Measurements from ENCODE around the gene PRKCA. TPM values are rescaled to one million over a fixed set of nuclear protein-coding genes. Genes with fewer than 3 reads are reported as not detected.
"Not testable (repeated sequence)": the region's sequence is repeated elsewhere in the genome, so short reads cannot be mapped to it uniquely, and the experiment has no call there.

The PRKCA gene
- total RNA-seq, 2 donors from 2014 or later = 8.3 to 26.5 TPM

DNA sequence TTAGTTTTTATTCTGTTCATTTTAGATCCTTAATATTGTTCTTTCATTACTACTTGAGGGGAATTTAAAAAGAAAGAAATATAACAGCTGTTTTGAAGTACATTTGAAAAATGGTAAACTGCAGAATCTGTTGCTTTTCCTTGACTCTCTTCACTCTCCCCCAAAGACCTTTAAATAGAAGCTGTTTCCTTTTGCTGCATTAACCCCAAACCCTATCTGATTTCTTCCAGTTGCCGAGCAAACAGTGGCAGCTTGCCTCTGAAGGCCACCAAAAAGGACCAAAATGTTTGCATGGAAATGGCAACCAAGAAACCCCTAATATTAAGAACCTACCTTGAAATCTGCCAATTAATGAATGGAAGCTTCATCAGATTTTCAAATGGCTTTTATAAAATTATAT lies 37.1 kb downstream of the PRKCA start:
- Histone ChIP-seq H3K4me1 (replicated peaks) (no peaks in the 10 kb centered on the region), H3K9me3 (no peaks in the 10 kb centered on the region), H3K36me3 (no peaks in the 10 kb centered on the region), H3K27me3 (replicated peaks; ENCODE audit: insufficient read depth) (no peaks in the 10 kb centered on the region), H3K27ac (no peak overlapping the region), H3K4me3 (no peak overlapping the region)
- WGBS = 61% methylated on average over 1 of the region's 1 CpG
- TF ChIP-seq, protein P1, sequence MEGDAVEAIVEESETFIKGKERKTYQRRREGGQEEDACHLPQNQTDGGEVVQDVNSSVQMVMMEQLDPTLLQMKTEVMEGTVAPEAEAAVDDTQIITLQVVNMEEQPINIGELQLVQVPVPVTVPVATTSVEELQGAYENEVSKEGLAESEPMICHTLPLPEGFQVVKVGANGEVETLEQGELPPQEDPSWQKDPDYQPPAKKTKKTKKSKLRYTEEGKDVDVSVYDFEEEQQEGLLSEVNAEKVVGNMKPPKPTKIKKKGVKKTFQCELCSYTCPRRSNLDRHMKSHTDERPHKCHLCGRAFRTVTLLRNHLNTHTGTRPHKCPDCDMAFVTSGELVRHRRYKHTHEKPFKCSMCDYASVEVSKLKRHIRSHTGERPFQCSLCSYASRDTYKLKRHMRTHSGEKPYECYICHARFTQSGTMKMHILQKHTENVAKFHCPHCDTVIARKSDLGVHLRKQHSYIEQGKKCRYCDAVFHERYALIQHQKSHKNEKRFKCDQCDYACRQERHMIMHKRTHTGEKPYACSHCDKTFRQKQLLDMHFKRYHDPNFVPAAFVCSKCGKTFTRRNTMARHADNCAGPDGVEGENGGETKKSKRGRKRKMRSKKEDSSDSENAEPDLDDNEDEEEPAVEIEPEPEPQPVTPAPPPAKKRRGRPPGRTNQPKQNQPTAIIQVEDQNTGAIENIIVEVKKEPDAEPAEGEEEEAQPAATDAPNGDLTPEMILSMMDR (IDR thresholded peaks at IDR 0.05) = no peak
- TF ChIP-seq POLR2AphosphoS5 (IDR thresholded peaks at IDR 0.05) (no peak), POLR2A (IDR thresholded peaks at IDR 0.05) (no peak)
- DNase-seq (ENCODE audit: low spot score) = no peak
- intact Hi-C loops (cut with DNase I) = no loop called here

DNA sequence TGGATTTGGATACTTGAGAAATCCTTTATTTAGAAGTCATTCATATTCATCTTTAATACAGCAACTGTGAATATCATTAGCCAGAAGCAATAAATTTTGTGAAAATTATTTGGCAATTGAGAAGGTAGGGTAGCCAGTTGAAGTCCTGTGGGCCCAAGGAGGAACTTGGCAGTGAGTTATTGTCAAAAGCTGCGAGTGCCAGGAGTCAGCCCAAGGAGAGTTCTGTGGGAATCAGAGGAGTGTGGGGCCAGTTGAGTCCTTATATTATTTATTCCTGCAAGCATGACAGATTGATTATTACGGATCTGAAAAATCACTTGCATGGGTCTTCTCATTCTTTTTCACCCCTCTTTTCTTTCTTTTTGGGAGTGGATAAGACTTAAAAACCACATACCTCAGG lies 38.3 kb downstream of the PRKCA start:
- TF ChIP-seq, protein P1 (IDR thresholded peaks at IDR 0.05) = no peak
- TF ChIP-seq POLR2AphosphoS5 (IDR thresholded peaks at IDR 0.05) (no peak), POLR2A (IDR thresholded peaks at IDR 0.05) (no peak)
- H3K9me3 ChIP-seq = no peaks in the 10 kb centered on the region

DNA sequence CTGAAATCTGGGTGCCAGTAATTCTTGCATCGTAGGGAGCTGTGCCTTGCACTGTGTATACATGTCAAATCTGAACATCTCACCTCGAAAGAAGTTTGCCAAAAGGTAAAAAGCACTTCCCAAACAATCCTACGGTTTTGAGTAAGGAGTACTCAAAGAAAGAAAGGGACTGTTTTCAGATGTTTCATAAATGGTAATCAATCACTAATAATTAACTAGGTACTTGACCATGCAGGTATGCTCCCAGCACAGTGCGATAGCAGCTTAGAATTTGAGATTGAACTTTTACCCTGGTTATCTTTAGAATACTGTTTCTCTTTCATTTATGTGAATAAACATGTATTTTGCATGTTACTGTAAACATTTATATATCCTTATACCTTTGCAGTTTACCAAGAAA lies 39.0 kb downstream of the PRKCA start:
- Histone ChIP-seq H3K9me3 (no peaks in the 10 kb centered on the region), H3K4me1 (replicated peaks) (no peaks in the 10 kb centered on the region), H3K27ac (no peak overlapping the region), H3K4me3 (no peak overlapping the region), H3K36me3 (no peaks in the 10 kb centered on the region), H3K27me3 (replicated peaks; ENCODE audit: insufficient read depth) (no peaks in the 10 kb centered on the region)
- intact Hi-C loops (cut with DNase I) = no loop called here
- no peak for DNase-seq (ENCODE audit: low spot score)
- TF ChIP-seq, protein P1 (IDR thresholded peaks at IDR 0.05) = no peak
- TF ChIP-seq POLR2A (IDR thresholded peaks at IDR 0.05) (no peak), POLR2AphosphoS5 (IDR thresholded peaks at IDR 0.05) (no peak)
- 73% methylated on average over 4 of the region's 4 CpGs for WGBS

More for the DNA sequence above, 38.3 kb downstream of the PRKCA start:
- Histone ChIP-seq H3K27ac (no peak overlapping the region), H3K4me1 (replicated peaks) (no peaks in the 10 kb centered on the region), H3K36me3 (no peaks in the 10 kb centered on the region), H3K27me3 (replicated peaks; ENCODE audit: insufficient read depth) (no peaks in the 10 kb centered on the region), H3K4me3 (no peak overlapping the region)
- 77% methylated on average over 2 of the region's 2 CpGs for WGBS
- intact Hi-C loops (cut with DNase I) = no loop called here
- DNase-seq (ENCODE audit: low spot score) = no peak

DNA sequence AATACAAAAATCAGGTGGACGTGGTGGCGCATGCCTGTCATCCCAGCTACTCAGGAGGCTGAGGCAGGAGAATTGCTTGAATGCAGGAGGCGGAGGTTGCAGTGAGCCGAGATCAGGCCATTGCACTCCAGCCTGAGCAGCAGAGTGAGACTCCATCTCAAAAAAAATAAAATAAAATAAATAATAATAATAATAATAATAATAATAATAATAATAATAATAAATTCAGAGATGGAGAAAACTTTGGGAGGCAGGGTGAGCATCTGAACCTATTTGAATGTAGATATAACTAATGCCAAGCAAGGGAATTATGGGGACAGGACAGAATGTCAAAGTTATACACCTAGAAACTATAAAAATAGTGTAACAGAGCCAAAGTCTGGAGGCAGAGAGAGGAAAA lies 39.9 kb downstream of the PRKCA start:
- H3K36me3 ChIP-seq; H3K9me3 ChIP-seq; intact Hi-C loops (cut with DNase I); H3K27me3 ChIP-seq (replicated peaks; ENCODE audit: insufficient read depth); H3K4me3 ChIP-seq; DNase-seq (ENCODE audit: low spot score); H3K27ac ChIP-seq; H3K4me1 ChIP-seq (replicated peaks): not testable (repeated sequence)
- WGBS = 95% methylated on average over 4 of the region's 4 CpGs

DNA sequence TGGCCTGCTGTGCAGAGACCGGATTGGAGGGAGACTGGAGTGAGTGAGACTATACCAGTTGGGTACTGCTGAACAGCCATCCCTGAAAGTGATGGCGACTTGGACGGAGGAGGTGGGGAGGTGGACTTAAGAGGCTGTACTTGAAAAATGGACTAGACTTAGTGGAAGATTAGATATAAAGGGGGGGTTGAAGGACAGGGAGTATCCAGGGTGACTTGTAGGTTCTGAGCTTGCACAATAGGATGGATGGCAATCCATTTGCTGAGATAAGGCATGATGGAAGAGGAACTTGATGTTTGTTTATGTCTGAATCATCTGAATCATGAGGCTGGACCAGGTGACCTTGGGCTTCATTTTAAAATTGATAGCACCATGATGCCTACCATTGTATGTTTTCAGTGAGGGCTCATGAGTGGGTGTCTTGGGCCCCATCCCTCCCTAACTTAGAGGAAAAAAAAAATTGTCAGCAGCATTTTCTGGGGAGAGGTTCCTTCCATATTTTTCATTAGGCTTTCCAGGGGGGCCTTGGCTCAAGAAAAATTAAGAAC lies 41.2 kb downstream of the PRKCA start:
- 97% methylated on average over 3 of the region's 3 CpGs for WGBS
- H3K27ac ChIP-seq = no peak overlapping the region
- intact Hi-C loops (cut with DNase I) = no loop called here
- TF ChIP-seq POLR2A (IDR thresholded peaks at IDR 0.05) = no peak
- no peak for TF ChIP-seq POLR2AphosphoS5 (IDR thresholded peaks at IDR 0.05)
- TF ChIP-seq, protein P1 (IDR thresholded peaks at IDR 0.05) = no peak
- H3K4me3 ChIP-seq = no peak overlapping the region
- H3K27me3 ChIP-seq (replicated peaks; ENCODE audit: insufficient read depth) = no peaks in the 10 kb centered on the region
- H3K9me3 ChIP-seq = no peaks in the 10 kb centered on the region
- no peak for DNase-seq (ENCODE audit: low spot score)
- no peaks in the 10 kb centered on the region for H3K36me3 ChIP-seq
- H3K4me1 ChIP-seq (replicated peaks) = no peaks in the 10 kb centered on the region

All from prostate gland (tissue), 2 donors.